GM10266 (cell line): ENCODE measurements around the gene HRH3.

ENCODE experiments used
- DNase-seq: peaks from one replicate; pipeline ENCODE4 v3.0.0; 2012; ENCODE audit errors: extremely low spot score
- CTCF ChIP-seq: IDR thresholded peaks from 2 replicates; pipeline ENCODE4 v1.5.1; 2012; ENCODE audit warnings: mild to moderate bottlenecking, low read depth; ENCODE audit not compliant: control insufficient read depth, insufficient read depth; ENCODE audit errors: missing control alignments

Gene HRH3

DNA sequence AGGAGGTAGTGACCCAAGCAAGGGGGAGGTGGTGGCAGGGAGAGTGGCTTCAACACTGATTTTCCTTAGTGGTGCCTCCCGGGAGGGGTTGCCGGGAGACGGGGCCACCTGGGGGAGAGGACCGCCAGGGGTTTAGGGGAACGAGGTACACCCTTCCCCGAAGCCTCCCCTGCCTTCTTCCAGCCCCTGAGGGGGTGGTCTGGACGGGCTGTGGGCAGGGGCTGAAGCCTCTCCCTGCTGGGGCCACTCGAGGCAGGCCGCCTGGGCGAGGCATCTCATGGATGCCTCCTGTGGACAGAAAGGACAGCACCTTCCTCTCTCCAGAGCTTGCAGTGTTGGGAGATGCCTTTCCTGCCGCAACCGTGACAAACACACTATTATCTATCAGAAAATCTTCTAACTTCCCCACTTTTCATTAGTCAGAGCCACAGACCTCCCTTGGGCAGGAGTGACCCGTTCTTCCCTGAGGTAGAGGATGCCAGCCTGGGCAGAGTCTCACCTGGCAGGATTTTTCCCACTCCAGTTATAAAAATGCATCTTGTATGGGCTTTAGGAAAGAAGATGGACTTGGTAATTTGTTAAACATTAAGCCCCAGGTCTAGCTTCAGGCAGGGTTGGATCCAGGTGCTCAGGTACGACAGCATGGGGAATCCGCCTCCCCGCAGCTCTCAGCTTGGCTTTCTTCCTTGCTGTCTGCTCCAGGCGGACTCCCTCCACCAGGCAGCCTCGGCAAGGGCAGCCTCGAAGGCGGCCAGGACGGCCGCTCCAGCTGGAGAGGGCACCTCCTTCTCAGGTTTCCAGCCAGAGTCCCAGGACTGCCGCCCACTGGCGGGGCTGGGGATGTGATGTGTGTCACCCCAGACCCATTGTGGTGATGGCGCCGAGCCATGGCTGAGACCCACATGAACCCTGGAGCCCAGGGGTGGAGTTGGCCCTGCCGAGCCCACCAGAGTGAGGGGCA lies 11.0 kb downstream of the HRH3 start:
- no peak for TF ChIP-seq CTCF
- DNase-seq: no peak

GRCh38 chr20:62208061-62208794 lies 11.8 kb downstream of the HRH3 start:
- no peak for DNase-seq
- no peak for TF ChIP-seq CTCF

GRCh38 chr20:62206388-62206775 lies 13.7 kb downstream of the HRH3 start:
- no peak for TF ChIP-seq CTCF

GRCh38 chr20:62205618-62206387 lies 14.3 kb downstream of the HRH3 start:
- TF ChIP-seq CTCF: no peak
- DNase-seq: no peak

More at GRCh38 chr20:62206388-62206775, 13.7 kb downstream of the HRH3 start:
- no peak for DNase-seq

DNA sequence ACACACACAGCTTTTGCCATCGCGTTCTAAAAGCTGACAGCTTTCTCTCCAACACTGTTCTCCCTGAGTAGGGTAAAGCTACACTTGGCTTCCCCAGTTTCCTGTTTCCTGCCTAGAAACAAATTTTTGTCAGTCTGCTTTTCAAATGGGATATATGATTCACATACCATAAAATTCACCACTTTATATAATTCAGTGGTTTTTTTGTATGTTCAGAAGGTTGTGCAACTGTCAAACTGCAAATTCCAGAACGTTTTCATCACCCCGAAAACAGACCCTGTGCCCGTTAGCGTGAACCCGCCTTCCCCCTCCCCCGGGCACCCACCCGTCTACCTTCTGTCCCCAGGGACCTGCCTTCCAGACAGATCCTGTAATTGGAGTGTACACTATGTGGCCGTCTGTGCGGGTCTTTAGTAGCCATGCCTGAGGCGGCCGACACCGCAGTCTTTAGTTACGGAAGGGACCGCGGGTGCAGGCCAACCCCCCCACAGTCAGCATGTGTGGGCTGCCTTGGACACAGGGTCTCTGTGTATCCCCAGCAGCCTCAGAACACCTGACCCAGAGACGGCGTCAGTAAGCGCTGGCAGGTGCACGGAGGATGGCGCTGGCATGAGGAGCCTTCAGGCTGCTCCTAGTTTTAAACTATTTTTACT lies 16.6 kb downstream of the HRH3 start:
- no peak for DNase-seq
- TF ChIP-seq CTCF: no peak

GRCh38 chr20:62202676-62203377 lies 17.3 kb downstream of the HRH3 start:
- no peak for DNase-seq
- TF ChIP-seq CTCF: no peak
